Stimulated activated CD4-positive, alpha-beta T cell treated with anti-CD3 and anti-CD28 coated beads, Interleukin-15, amount 100 ng/mL, for 48 hours (primary cell): ENCODE results near the gene NOTCH4.
"Not testable (repeated sequence)": the region's sequence is repeated elsewhere in the genome, so short reads cannot be mapped to it uniquely, and the experiment has no call there.

Experiments
- DNase-seq, 2 donors: peaks; one replicate each; pipeline ENCODE4 v3.0.0-alpha.2; 2020; ENCODE audit warnings: low read depth in 2 of 2

NOTCH4 gene

GRCh38 chr6:32218167-32218566, 5.7 kb downstream of the NOTCH4 start:
- DNase-seq: no peak

- no peak for DNase-seq
These were observed 6.9 kb downstream of the NOTCH4 start for GRCh38 chr6:32216998-32217397.

- DNase-seq: no peak
These were observed 7.6 kb downstream of the NOTCH4 start for GRCh38 chr6:32216285-32216684.

- no peak for DNase-seq
These were observed 8.2 kb downstream of the NOTCH4 start for GRCh38 chr6:32215617-32216016.

GRCh38 chr6:32214126-32214525, 9.7 kb downstream of the NOTCH4 start:
- DNase-seq: no peak

- DNase-seq: no peak
These were observed 10.2 kb downstream of the NOTCH4 start for GRCh38 chr6:32213649-32214048.

- no peak for DNase-seq
These were observed 11.6 kb downstream of the NOTCH4 start for GRCh38 chr6:32212076-32212760.

- not testable (repeated sequence) for DNase-seq
These were observed 12.4 kb downstream of the NOTCH4 start for GRCh38 chr6:32211432-32211831.

- DNase-seq: no peak
These were observed 13.7 kb downstream of the NOTCH4 start for GRCh38 chr6:32210191-32210601.

- no peak for DNase-seq
These were observed 14.9 kb downstream of the NOTCH4 start for GRCh38 chr6:32208996-32209395.

GRCh38 chr6:32204268-32204715, 19.6 kb downstream of the NOTCH4 start:
- no peak for DNase-seq

- DNase-seq: no peak
These were observed 20.2 kb downstream of the NOTCH4 start for GRCh38 chr6:32203426-32204267.

- DNase-seq: no peak
These were observed 21.7 kb downstream of the NOTCH4 start for GRCh38 chr6:32202186-32202585.

- no peak for DNase-seq
These were observed 23.0 kb downstream of the NOTCH4 start for GRCh38 chr6:32200711-32201475.

- DNase-seq: no peak
These were observed 25.0 kb downstream of the NOTCH4 start for GRCh38 chr6:32198866-32199265.

- DNase-seq: no peak
These were observed 25.5 kb downstream of the NOTCH4 start for GRCh38 chr6:32198345-32198696.

GRCh38 chr6:32196682-32197616, 26.9 kb downstream of the NOTCH4 start:
- DNase-seq: no peak

- DNase-seq: peak in 1 of 2 donors; percentile 53
These were observed 27.8 kb downstream of the NOTCH4 start for GRCh38 chr6:32195902-32196681.

- DNase-seq: peak; percentile 100
These were observed 28.3 kb downstream of the NOTCH4 start for GRCh38 chr6:32195652-32195901.

GRCh38 chr6:32194825-32195651, 28.8 kb downstream of the NOTCH4 start:
- DNase-seq: no peak
